GM12801 (cell line): Measurements from ENCODE around the gene PNMA3.

ENCODE experiments used
- CTCF ChIP-seq: IDR thresholded peaks from one replicate; pipeline ENCODE4 v1.5.1; 2011; ENCODE audit warnings: control low read depth; ENCODE audit not compliant: insufficient read length; ENCODE audit errors: extremely low read depth

PNMA3 gene

GRCh38 chrX:153055871-153056749 is at the start of gene PNMA3:
Gene PNMA3 (plus strand): TSS chrX:153056470. CDS start chrX:153057056, 586 bp downstream.
- TF ChIP-seq CTCF: no peak

GRCh38 chrX:153019166-153019565 is 37.1 kb upstream of the PNMA3 start:
- TF ChIP-seq CTCF: no peak

- TF ChIP-seq CTCF: no peak
These were observed 27.1 kb upstream of the PNMA3 start for GRCh38 chrX:153029162-153029561.

- no peak for TF ChIP-seq CTCF
These were observed 26.4 kb upstream of the PNMA3 start for GRCh38 chrX:153029875-153030274.

- no peak for TF ChIP-seq CTCF
These were observed 25.5 kb upstream of the PNMA3 start for GRCh38 chrX:153030801-153031200.

- TF ChIP-seq CTCF: no peak
These were observed 23.7 kb upstream of the PNMA3 start for GRCh38 chrX:153032397-153033118.

GRCh38 chrX:153049093-153049492 is 7.2 kb upstream of the PNMA3 start:
- TF ChIP-seq CTCF: no peak
